DMS 273 treated with DMSO at 0.1 percent for 48 hours (cell line): ENCODE measurements around the gene GLG1.
"Not testable (repeated sequence)": the region's sequence is repeated elsewhere in the genome, so short reads cannot be mapped to it uniquely, and the experiment has no call there.

Experiments used
- DNase-seq: peaks from one replicate; lab custom pipeline; 2025; lab: John Stamatoyannopoulos, UW

Gene GLG1

DNA sequence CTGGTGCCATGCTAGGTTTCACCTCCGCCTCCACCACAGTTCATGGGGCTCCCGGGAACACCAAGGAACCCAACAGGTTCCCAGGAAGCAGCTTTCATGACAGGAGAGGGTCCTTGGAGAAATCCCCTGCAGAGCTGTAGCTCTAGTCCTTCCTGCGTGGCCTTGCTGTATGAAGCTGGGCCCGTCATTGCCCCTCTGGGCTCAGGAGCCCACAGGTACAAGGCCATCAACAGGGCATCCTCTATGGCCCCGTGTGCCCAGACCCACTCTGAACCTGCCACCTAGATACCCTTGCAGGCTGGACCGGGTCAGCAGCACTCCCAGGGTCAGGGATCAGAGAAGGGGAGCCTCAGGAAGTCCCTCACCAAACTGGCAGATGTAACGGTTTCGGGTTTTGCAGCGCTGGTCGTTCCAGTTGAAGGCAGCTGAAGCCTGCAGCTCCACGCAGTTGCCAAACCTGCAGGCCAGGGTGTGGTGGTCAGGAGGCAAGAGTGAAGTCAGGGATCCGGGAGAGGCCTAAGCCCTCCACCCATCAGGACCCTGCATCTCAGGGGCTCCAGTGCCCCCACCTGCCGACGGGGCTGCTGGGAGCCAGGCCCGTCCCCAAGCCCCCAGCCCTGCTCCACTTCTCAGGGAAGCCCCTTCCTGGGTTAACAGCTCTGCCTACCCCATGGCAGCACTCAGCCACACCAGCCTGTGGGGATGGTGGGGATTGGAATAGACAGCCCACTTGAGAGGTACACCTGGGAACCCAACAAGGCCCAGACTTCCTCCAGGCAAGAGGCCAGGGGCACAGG is 197.5 kb downstream of the GLG1 start:
- not testable (repeated sequence) for DNase-seq

DNA sequence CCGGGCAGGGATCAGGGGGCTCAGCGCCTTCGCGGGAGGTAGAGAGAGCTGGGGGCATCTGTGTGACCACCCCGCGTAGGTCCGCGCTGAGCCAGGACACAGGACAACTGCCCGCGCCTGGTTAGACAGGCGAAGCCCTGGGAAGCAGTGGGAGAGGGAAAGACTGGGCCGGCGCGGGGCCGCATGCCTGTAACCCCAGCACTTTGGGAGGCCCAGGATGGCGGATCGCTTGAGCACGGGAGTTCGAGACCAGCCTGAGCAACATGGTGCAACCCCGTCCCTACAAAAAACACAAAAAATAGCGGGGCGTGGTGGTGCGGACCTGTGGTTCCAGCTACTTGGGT is 199.6 kb downstream of the GLG1 start:
- not testable (repeated sequence) for DNase-seq

DNA sequence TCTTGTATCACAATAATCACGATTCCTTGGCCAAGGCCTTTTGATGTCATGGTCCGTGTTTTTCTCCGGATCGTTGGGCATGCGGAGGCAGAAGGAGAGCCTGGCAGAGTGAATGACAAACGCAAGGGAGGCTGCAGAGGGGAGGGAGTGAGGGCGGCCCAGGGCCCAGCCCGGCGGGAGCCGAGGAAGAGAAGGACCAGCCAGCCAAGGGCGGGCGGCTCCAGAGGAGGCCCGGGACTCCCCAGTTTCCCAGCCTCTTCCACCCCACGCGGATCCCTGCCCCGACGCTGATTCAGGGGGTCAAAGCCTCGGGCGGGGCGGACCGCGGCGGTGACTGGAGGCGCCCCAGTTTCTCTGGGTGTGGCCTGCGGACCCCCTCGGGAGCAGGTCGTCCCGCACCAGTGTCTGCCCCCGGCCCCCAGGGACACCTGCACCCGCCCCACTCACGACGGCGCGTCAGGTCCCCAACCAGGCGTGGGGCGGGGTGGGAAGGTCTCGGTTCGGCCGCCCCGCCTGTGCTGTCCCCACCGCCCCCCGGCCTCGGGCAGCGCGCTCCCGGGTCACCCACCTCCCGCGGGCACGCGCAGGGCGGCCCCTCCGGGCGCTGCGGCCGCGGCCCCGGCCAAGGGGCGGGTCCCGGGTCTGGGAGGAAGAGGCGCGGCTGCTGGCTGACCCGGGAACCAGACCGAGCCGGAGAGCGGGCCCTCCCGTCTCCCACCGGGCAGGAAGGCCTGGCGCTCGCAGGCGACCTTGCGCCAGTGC is 200.1 kb downstream of the GLG1 start:
- DNase-seq = not testable (repeated sequence)

DNA sequence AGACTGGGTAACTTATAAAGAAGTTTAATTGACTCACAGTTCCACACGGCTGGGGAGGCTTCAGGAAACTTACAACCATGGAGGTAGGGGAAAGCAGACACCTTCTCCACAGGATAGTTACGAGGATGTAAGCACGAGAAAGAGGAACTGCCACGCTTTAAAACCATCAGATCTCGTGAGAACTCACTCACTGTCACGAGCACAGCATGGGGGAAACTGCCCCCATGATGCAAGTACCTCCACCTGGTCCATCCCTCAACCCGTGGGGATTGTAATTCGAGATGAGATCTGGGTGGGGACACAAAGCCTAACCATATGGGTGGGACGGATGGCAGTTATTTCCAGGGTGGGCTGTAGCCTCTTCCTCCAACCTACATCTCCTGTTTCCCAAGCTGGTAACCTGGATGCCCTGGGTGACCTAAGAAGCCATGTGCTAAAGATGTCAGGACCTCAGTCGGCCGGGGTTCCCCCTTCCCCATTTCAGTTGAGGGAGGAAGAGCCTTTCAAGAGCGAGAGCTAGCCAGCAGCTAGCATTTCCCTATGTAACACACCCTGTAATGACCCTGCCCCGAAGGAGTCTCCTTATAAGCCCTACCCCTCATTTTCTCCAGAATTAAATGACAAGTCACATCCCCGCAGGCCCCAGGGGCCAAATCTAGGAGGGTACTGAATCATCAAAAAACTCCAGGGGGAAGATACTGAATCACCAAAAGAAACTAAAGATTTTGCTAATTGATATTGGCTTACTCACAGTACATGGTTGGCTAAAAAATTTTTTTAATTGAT is 202.6 kb downstream of the GLG1 start:
- not testable (repeated sequence) for DNase-seq

DNA sequence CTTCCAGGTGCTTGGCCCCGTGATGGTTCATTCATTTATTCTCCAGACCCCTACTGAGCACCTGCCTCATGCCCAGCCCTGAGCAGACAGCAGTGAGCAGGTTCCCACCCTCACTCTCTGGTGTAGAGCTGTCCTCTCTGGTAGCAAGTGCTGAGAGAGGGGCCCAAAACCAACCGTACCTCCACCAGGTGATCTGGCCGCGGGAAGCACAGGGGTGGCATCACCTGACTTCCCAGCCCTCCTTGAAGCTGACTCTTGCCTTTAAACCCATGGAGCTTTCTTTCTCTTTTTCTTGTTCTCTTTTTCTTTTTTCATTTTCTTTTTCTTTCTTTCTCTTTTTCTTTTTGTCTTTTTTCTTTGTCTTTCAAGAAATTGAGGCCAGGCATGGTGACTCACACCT is 206.7 kb downstream of the GLG1 start:
- not testable (repeated sequence) for DNase-seq

DNA sequence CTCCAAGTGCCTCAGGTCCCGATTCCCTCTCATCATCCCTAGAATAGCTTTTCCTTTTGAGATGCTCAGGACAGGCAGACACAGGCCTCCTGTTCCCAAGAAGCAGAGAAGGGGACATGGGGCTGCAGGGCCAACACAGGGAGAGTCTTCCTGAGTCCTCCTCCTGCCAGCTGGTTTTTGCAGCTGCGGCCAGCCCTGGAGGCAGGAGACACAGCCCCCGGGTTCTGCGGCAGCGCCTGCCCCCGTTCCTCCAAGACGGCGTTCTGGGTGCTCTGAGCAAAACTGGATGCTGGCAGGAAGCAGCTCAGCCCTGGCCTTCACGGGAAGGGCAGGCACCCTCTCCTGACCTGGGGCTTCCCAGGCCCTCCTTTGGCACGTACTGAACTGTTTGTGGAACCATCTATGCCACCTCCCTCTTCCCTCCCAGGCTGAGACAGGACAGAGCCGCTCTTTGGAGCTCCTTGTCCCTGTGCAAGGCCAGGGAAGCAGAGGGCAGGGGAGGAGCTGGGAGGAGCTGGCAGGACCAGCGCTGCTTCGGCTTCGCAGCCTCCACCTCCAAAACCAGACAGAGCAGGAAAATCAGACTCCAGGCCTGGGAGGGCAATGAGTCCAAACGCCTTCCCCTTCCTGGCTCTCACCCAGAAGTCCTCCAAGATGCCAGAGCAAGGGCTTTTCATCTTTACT is 208.6 kb downstream of the GLG1 start:
- not testable (repeated sequence) for DNase-seq
